NT2/D1 (cell line): Measurements from ENCODE around the gene GALNT16.
"Not testable (repeated sequence)": the region's sequence is repeated elsewhere in the genome, so short reads cannot be mapped to it uniquely, and the experiment has no call there.

Source experiments
- DNase-seq: peaks from one replicate; pipeline ENCODE4 v3.0.0-alpha.2; 2011; ENCODE audit warnings: low read depth, low spot score
- H3K27me3 ChIP-seq: 2 replicates; pipeline ENCODE4 v1.6.0; 2011; ENCODE audit warnings: mild to moderate bottlenecking; ENCODE audit not compliant: insufficient read length, insufficient read depth
- H3K36me3 ChIP-seq: 2 replicates; pipeline ENCODE4 v1.6.1; 2011; ENCODE audit warnings: mild to moderate bottlenecking, low read length, mixed read lengths; ENCODE audit not compliant: insufficient read depth, insufficient read length
- H3K4me1 ChIP-seq: 2 replicates; pipeline ENCODE4 v1.5.1; 2011; ENCODE audit not compliant: insufficient read depth, insufficient read length
- H3K4me3 ChIP-seq: 2 replicates; pipeline ENCODE4 v1.5.1; 2011; ENCODE audit warnings: low read depth; ENCODE audit not compliant: insufficient read length
- H3K9ac ChIP-seq: 2 replicates; pipeline ENCODE4 v1.6.0; 2011; ENCODE audit warnings: low read depth; ENCODE audit not compliant: insufficient read length
- H3K9me3 ChIP-seq: 2 replicates; pipeline ENCODE4 v1.5.1; 2011; ENCODE audit warnings: mild to moderate bottlenecking, low read length; ENCODE audit not compliant: insufficient read depth
- SUZ12 ChIP-seq: IDR thresholded peaks from 2 replicates; pipeline ENCODE4 v1.6.1; 2011; ENCODE audit not compliant: insufficient read length, insufficient read depth; ENCODE audit errors: extremely low read depth
- YY1 ChIP-seq: IDR thresholded peaks from 2 replicates; pipeline ENCODE4 v1.6.1; 2011; ENCODE audit not compliant: insufficient read length, insufficient read depth
- ZNF274 ChIP-seq: IDR thresholded peaks from 2 replicates; pipeline ENCODE4 v1.6.1; 2011; ENCODE audit warnings: mild to moderate bottlenecking, low read depth, low read length

GALNT16 gene

DNA sequence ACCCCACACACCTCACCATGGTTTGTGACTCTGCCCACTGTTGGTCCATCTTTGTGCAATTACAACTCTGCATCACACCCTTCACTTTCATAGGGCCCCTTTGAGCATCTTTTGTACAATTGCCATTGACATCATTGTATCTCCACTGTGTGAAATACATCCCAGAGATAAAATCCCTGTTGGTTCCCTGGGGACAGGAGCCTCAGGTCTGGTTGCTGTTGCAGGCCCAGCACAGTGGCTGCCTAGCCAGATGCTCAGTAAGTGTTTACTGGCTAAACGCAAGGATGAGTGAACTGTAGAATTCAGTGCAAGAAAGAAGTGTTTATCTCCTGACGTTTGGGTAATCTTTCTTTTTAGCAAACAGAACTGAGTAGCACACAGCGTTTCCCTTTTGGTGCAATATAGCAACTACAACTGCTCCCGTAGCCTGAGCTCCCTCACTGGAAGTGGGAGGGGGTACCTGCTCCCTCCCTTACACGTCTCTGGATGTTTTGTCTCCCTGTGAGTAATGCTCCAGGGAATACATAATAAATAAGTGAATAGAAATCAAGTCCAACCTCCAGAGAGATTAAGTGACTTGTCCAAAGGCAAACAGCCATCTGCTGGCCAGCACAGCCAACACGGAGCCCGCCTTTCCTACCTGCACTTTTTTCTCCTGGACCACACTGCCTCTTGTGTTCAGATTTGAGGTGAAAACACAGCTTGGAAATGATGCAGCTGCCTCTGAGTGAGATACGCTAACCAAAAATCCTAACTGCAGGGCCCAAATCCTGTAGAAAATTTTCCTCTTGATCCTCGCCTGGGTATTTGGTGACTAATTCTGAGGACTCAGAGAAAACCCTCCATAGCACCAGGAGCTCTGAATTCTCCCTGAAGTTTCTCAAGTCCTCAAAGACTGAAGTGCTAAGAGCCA lies 27.4 kb downstream of the GALNT16 start:
- Histone ChIP-seq H3K4me1 (no peaks in the 10 kb centered on the region), H3K9me3 (no peaks in the 10 kb centered on the region), H3K4me3 (no peak overlapping the region), H3K36me3 (no peaks in the 10 kb centered on the region), H3K9ac (no peak overlapping the region), H3K27me3 (no peaks in the 10 kb centered on the region)
- TF ChIP-seq SUZ12 (no peak), YY1 (no peak), ZNF274 (no peak)
- no peak for DNase-seq

DNA sequence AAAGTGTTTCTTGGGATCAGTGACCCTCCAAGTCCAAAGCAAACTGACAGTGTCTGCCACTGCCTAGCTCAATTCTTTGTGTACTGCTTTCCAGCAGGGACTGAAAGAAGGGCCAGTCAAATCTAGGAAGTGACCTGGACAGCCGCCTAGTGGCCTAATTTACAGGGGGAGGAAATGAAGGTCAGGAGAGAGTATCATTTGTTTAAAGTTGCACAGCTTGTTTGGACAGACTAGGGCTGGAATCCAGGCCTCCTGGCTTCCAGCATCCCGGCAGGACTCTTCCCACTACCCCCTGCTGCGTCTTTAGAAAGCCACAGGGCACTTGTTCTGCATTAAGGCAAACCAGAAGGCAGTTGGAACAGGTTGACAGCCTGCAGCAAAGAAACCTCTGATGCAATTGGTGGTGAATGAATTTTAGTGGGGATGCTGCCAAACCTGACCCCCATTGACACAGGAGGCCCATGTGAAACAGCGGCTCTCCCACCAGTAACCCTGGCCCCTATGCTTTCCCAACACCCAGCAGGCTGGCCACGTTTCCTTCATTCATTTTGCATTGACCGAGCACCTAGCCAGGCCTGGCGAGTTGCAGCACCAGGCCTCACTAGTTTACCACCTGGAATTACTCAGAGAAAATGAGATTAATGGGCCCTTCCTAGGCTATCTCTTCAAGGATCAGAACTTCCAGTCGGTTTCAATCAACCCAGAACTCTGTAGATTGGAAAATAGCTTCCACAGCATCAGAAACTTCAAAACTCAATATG lies 28.2 kb downstream of the GALNT16 start:
- TF ChIP-seq YY1 (no peak), ZNF274 (no peak), SUZ12 (no peak)
- Histone ChIP-seq H3K9ac (no peak overlapping the region), H3K36me3 (no peaks in the 10 kb centered on the region), H3K4me1 (no peaks in the 10 kb centered on the region), H3K4me3 (no peak overlapping the region), H3K27me3 (no peaks in the 10 kb centered on the region), H3K9me3 (no peaks in the 10 kb centered on the region)
- no peak for DNase-seq

DNA sequence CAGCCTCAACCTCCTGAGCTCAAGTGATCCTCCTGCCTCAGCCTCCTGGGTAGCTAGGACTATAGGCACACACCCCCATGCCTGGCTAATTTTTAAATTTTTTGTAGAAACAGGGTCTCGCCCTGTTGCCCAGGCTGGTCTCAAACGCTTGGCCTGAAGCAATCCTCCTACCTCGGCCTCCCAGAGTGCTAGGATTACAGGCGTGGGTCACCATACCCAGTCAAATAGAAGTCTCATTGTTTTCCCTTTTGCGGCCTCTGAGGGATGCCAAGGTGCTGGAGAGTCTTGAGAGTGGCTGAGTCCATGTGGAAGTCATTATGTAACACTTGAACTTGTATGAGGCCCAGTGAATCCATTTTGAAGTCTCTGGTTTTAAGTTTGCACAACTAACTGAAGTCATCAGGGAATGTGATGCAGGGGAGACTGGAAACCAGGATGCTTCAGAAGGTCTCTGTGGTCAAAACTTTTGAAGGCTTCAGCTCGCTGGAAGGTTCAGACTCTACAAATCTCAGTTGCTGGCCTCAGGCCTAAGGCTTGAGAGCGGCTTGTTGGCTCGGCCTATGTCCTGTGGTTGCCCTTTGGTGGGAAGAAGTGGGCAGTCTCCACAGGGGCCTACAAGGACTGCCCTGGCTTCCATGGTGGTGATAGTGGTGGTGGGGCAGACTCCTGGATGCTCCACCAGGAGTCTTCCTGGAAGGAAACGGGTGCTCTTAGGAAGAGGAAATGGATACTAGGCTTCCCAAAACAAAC lies 29.2 kb downstream of the GALNT16 start:
- H3K4me3 ChIP-seq: no peak overlapping the region
- no peak for TF ChIP-seq ZNF274
- TF ChIP-seq SUZ12: no peak
- TF ChIP-seq YY1: no peak
- no peak overlapping the region for H3K9ac ChIP-seq
- DNase-seq: no peak
- no peaks in the 10 kb centered on the region for H3K36me3 ChIP-seq
- no peaks in the 10 kb centered on the region for H3K4me1 ChIP-seq
- no peaks in the 10 kb centered on the region for H3K27me3 ChIP-seq
- H3K9me3 ChIP-seq: no peaks in the 10 kb centered on the region

DNA sequence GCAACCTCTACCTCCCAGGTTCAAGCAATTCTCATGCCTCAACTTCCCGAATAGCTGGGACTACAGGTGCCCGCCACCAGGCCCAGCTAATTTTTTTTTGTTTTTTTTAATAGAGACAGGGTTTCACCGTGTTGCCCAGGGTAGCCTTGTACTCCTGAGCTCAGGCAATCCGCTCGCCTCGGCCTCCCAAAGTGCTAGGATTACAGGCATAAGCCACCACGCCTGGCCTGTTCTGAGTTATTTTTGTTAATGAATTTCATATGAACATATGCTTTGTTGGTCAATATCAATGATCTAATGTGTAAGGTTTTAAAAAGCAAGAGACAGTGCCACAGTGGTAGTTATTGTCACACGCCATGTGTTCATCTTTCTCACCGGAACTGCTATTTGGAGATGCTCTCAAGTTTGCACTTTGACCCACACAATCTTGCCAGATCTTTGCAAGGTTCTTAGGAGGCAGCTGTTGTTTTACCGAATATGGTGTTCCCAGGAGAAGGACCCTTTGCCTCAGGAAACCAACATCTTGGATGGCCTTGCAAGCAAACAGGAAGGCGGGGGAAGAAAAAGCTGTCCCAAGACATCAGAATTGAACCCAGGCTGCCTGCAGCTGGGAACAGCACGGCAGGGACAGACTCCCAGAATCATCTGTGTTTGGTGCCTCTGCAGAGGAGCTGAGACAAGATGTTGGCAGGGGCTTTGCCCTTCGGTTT lies 30.0 kb downstream of the GALNT16 start:
- no peaks in the 10 kb centered on the region for H3K9me3 ChIP-seq
- H3K9ac ChIP-seq: no peak overlapping the region
- H3K4me1 ChIP-seq: no peaks in the 10 kb centered on the region
- DNase-seq: no peak
- no peaks in the 10 kb centered on the region for H3K27me3 ChIP-seq
- no peaks in the 10 kb centered on the region for H3K36me3 ChIP-seq
- TF ChIP-seq ZNF274 (no peak), SUZ12 (no peak), YY1 (no peak)
- H3K4me3 ChIP-seq: no peak overlapping the region

DNA sequence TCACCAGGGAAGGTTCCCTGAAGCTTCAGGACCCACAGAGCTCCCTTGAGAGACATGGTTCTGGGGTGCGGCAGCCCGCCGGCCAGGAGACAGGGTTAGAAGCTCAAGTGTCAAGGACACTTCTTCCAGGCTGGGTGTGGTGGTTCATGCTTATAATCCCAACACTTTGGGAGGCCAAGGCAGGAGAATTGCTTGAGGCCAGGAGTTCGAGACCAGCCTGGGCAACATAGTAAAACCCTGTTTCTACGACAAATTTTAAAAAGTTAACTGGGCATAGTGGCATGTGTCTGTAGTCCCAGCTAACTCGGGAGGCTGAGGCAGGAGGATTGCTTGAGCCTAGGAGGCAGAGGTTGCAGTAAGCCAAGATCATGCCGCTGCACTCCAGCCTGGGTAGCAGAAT lies 30.9 kb downstream of the GALNT16 start:
- not testable (repeated sequence) for H3K36me3 ChIP-seq, H3K9ac ChIP-seq, H3K4me1 ChIP-seq, H3K4me3 ChIP-seq, DNase-seq, H3K27me3 ChIP-seq, H3K9me3 ChIP-seq

DNA sequence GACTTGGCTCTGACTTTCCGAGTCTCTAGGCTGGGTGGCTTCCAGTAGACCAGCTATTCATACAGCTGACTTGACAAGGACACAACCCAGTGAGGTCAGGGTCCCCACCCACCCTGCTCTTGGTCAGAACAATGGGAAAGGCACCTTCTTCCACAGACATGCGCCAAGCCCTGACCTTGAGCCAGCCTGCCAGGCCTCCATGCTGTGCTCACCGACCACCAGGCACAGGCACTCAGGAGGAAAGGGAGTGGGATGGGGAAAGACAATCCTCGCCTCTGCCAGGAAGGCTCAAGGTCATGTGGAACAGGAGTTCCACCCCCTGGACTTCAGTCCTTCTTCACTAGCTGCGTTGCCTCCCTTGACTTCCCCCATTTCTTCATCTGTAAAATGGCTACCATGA lies 31.4 kb downstream of the GALNT16 start:
- no peak for TF ChIP-seq ZNF274
- TF ChIP-seq YY1: no peak
- TF ChIP-seq SUZ12: no peak
- no peak for DNase-seq

More for the DNA sequence above, 31.4 kb downstream of the GALNT16 start:
- H3K9me3 ChIP-seq: no peaks in the 10 kb centered on the region
- no peaks in the 10 kb centered on the region for H3K36me3 ChIP-seq
- H3K4me1 ChIP-seq: no peaks in the 10 kb centered on the region
- H3K9ac ChIP-seq: no peak overlapping the region
- H3K4me3 ChIP-seq: no peak overlapping the region
- no peaks in the 10 kb centered on the region for H3K27me3 ChIP-seq
